ENCODE measurements around the gene TENT5A. TPM values are rescaled to one million over a fixed set of nuclear protein-coding genes. Genes with fewer than 3 reads are reported as not detected.

Gene TENT5A
- total RNA-seq, 1 experiment from 2014 or later: 9.7 TPM

DNA sequence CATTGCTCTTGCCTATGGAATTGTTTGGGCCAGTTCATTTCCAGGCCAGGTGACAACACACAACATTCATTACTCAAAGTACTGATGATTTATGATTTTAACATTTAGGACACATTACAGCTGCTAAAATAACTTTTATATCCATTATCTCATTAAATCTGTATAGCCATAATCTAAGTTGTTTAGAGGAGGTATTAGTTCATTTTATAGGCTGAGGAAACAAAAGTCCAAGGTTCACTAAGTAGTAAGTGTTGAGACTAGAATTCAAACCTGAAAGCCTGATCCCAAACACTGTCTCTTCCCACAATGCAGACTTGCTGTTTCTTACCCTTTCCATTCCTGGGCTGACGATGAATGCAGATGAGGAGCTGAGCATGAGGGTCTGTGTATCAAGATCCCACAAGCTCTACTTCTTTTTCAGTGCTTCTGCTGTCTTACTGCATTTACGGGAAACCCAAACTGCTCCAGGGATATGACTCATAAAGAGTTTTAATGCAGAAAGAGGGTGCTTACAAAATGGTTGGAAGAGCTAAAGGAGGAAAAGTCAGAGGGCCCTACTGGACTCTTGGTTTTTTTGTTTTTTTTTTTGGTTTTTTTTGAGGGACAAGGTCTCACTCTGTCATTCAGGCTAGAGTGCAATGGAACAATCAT lies 17.9 kb downstream of the TENT5A start:
- Mint-ChIP-seq H3K4me3 (ENCODE audit: low read depth, unreplicated experiment) (no peak overlapping the region), H3K4me1 (ENCODE audit: low read depth, unreplicated experiment) (no peaks in the 10 kb centered on the region), H3K27ac (ENCODE audit: unreplicated experiment) (no peak overlapping the region), H3K27me3 (ENCODE audit: unreplicated experiment) (no peaks in the 10 kb centered on the region), H3K9me3 (ENCODE audit: low read depth, unreplicated experiment) (peaks cover 6% of the 10 kb centered on the region), H3K36me3 (ENCODE audit: insufficient read depth, unreplicated experiment) (no peaks in the 10 kb centered on the region)
- no peak for DNase-seq
- intact Hi-C loops (cut with micrococcal nuclease; ENCODE audit: unreplicated experiment): no loop called here
- BruUV-seq (replicated peaks): no TSS peak
- CTCF ChIA-PET: interaction anchor here (0.6 to 0.7 kb wide), 4 partner anchors 254 to 1090 kb away, joined by 3 to 4 read pairs (median 4); no protein-coding TSS in a partner anchor
- TF ChIP-seq, protein P1, sequence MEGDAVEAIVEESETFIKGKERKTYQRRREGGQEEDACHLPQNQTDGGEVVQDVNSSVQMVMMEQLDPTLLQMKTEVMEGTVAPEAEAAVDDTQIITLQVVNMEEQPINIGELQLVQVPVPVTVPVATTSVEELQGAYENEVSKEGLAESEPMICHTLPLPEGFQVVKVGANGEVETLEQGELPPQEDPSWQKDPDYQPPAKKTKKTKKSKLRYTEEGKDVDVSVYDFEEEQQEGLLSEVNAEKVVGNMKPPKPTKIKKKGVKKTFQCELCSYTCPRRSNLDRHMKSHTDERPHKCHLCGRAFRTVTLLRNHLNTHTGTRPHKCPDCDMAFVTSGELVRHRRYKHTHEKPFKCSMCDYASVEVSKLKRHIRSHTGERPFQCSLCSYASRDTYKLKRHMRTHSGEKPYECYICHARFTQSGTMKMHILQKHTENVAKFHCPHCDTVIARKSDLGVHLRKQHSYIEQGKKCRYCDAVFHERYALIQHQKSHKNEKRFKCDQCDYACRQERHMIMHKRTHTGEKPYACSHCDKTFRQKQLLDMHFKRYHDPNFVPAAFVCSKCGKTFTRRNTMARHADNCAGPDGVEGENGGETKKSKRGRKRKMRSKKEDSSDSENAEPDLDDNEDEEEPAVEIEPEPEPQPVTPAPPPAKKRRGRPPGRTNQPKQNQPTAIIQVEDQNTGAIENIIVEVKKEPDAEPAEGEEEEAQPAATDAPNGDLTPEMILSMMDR (IDR thresholded peaks at IDR 0.05; ENCODE audit: unreplicated experiment): no peak

DNA sequence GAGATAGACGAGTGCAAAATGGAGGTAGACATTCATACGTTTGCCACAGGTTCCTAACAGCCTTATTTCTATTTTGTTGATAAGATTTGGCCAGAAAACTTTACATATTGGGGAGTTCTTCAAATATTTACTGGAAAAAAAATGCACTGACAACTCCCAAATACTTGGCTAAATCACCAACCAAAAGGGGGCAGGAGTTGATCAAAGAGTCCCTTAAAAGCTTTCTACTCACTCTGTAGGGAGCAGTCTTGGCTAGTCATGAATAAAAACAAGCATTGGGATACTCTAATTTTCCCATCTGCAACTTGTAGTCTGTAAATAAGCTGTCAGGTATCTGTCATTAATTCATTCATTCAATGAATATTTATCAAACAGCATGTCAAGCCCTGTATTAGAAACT lies 18.4 kb downstream of the TENT5A start:
- H3K4me3 Mint-ChIP-seq (ENCODE audit: low read depth, unreplicated experiment): no peak overlapping the region
- peaks cover 6% of the 10 kb centered on the region for H3K9me3 Mint-ChIP-seq (ENCODE audit: low read depth, unreplicated experiment)
- H3K27ac Mint-ChIP-seq (ENCODE audit: unreplicated experiment): no peak overlapping the region
- intact Hi-C loops (cut with micrococcal nuclease; ENCODE audit: unreplicated experiment): no loop called here
- no peaks in the 10 kb centered on the region for H3K36me3 Mint-ChIP-seq (ENCODE audit: insufficient read depth, unreplicated experiment)
- DNase-seq: no peak
- no TSS peak for BruUV-seq (replicated peaks)
- no peaks in the 10 kb centered on the region for H3K4me1 Mint-ChIP-seq (ENCODE audit: low read depth, unreplicated experiment)
- CTCF ChIA-PET: interaction anchor here (0.6 to 0.7 kb wide), 2 partner anchors 503 to 1065 kb away, joined by 3 to 4 read pairs; no protein-coding TSS in a partner anchor
- TF ChIP-seq, protein P1 (IDR thresholded peaks at IDR 0.05; ENCODE audit: unreplicated experiment): no peak
- no peaks in the 10 kb centered on the region for H3K27me3 Mint-ChIP-seq (ENCODE audit: unreplicated experiment)

DNA sequence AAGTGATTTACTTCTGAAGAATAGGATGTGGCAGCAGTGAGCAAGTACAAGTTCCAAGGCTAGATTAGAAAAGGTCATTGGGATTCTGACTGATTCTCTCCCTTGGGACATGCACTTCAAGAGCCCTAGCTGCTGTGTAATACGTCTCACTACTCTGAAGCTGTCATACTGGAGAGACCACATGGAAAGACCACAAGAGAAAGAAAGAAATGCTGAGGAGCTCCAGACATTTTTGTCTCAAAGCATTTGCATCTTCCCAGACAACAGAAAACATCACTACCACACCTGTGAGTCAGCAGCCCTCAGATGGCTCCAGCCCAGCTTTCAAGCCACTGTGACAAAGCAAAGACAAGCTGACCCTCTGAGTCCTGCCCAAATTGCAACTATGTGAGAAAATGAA lies 20.7 kb downstream of the TENT5A start:
- Mint-ChIP-seq H3K4me1 (ENCODE audit: low read depth, unreplicated experiment) (peaks cover 11% of the 10 kb centered on the region), H3K9me3 (ENCODE audit: low read depth, unreplicated experiment) (peaks cover 6% of the 10 kb centered on the region), H3K36me3 (ENCODE audit: insufficient read depth, unreplicated experiment) (no peaks in the 10 kb centered on the region), H3K27ac (ENCODE audit: unreplicated experiment) (no peak overlapping the region), H3K27me3 (ENCODE audit: unreplicated experiment) (no peaks in the 10 kb centered on the region), H3K4me3 (ENCODE audit: low read depth, unreplicated experiment) (no peak overlapping the region)
- CTCF ChIA-PET: no interaction called here
- BruUV-seq (replicated peaks): no TSS peak
- TF ChIP-seq, protein P1 (IDR thresholded peaks at IDR 0.05; ENCODE audit: unreplicated experiment): no peak
- DNase-seq: no peak
- intact Hi-C loops (cut with micrococcal nuclease; ENCODE audit: unreplicated experiment): no loop called here

DNA sequence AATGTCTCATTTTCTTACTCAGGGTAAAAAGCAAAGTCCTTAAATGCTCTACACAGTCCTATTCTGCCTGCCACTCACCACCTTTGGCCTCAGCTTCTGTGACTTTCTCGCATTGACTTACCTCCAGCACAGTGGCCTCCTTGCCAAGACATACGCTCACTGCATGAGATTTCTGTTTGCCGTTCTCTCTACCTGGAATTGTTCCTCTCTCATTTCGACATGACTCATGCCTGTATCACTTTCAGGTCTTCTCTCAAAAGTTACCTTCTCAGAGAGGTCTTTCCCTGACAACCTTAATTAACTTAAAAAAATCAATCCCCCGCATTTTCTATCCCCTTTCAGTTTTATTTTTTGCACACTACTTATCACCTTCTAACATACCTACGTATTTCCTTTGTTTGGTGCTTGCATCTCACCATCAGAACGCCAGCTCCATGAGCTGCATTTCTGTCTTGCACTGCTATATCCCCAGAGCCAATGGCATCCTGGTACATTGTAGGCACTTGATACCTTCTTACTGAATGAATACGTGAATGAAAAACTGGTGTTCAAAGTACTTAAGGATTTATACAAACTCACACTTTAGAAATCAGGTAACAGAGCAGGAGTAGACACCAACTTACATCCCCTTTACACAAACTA lies 24.5 kb downstream of the TENT5A start:
- H3K36me3 Mint-ChIP-seq (ENCODE audit: insufficient read depth, unreplicated experiment): no peaks in the 10 kb centered on the region
- intact Hi-C loops (cut with micrococcal nuclease; ENCODE audit: unreplicated experiment): no loop called here
- H3K27ac Mint-ChIP-seq (ENCODE audit: unreplicated experiment): no peak overlapping the region
- no TSS peak for BruUV-seq (replicated peaks)
- H3K27me3 Mint-ChIP-seq (ENCODE audit: unreplicated experiment): no peaks in the 10 kb centered on the region
- CTCF ChIA-PET: no interaction called here
- DNase-seq: no peak
- TF ChIP-seq, protein P1 (IDR thresholded peaks at IDR 0.05; ENCODE audit: unreplicated experiment): no peak
- H3K4me1 Mint-ChIP-seq (ENCODE audit: low read depth, unreplicated experiment): peaks cover 11% of the 10 kb centered on the region
- H3K9me3 Mint-ChIP-seq (ENCODE audit: low read depth, unreplicated experiment): no peaks in the 10 kb centered on the region
- peak overlapping the region; percentile 6 for H3K4me3 Mint-ChIP-seq (ENCODE audit: low read depth, unreplicated experiment)

Measured in Calu3 (cell line).